OCI-LY1 (cell line): ENCODE measurements around the gene ABHD16A.

Experiments used
- CTCF ChIP-seq: fragments of 200-600 bp; sonication (generic), shearing (Covaris generic); IDR thresholded peaks from 2 replicates; pipeline ENCODE4 v1.5.1; 2017; ENCODE audit warnings: mild to moderate bottlenecking, antibody characterized with exemption, low read length, moderate library complexity, mixed read lengths
- EZH2 ChIP-seq: fragments of 200-600 bp; sonication (generic), shearing (Covaris generic); IDR thresholded peaks from 2 replicates; pipeline ENCODE4 v1.8.0; 2017; ENCODE audit warnings: borderline replicate concordance, mixed run types, mild to moderate bottlenecking, antibody characterized with exemption, low read length, moderate library complexity, mixed read lengths

GRCh38 chr6:31733734-31734133 is 30.6 kb upstream of the ABHD16A start:
- no peak for TF ChIP-seq EZH2
- no peak for TF ChIP-seq CTCF
